GM21423 (cell line): ENCODE measurements around the gene IER3.
A peak's percentile ranks its signal among the peaks of the same experiment; 100 is the strongest.
"Not testable (repeated sequence)": the region's sequence is repeated elsewhere in the genome, so short reads cannot be mapped to it uniquely, and the experiment has no call there.

Experiments used
- ATAC-seq: cut with Tn5 transposase; IDR thresholded peaks from one replicate; pipeline ENCODE4 v1.9.1; 2021; ENCODE audit warnings: mild to moderate bottlenecking, moderate library complexity; ENCODE audit not compliant: unreplicated experiment

IER3 gene

DNA sequence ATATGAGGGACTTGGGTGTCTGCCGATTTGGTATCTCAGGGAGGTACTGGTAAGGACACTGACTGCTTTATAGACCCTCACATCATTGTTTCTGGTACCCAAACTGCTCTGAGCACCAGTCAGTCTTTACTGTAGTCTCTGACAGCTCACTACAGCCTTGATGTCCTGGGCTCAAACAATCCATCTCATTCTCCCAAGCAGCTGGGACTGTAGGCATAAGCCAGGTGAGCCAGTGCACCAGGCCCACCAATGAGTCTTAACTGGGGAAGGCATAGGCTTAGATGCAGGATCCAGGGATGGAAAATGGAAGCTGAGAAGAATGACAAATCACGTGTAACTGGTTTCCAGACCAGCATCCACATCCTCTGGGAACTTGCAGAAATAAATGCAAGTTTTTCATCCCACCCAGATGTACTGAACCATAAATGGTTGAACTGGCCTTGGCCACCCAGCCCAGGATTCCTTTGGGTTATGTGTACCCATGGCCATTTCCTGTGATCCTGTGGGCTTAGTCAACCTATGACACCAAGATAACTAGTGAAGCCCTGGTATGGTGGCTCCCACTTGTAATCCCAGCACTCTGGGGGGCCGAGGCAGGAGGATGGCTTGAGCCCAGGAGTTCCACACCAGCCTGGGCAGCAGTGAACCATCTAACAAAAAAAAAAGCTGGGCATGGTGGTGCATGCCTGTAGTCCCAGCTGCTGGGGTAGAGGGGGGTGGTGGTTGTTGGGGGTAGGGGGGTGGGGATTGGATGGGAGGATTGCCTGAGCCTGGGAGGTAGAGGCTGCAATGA, 18.4 kb downstream of the IER3 start:
- no peak for ATAC-seq

DNA sequence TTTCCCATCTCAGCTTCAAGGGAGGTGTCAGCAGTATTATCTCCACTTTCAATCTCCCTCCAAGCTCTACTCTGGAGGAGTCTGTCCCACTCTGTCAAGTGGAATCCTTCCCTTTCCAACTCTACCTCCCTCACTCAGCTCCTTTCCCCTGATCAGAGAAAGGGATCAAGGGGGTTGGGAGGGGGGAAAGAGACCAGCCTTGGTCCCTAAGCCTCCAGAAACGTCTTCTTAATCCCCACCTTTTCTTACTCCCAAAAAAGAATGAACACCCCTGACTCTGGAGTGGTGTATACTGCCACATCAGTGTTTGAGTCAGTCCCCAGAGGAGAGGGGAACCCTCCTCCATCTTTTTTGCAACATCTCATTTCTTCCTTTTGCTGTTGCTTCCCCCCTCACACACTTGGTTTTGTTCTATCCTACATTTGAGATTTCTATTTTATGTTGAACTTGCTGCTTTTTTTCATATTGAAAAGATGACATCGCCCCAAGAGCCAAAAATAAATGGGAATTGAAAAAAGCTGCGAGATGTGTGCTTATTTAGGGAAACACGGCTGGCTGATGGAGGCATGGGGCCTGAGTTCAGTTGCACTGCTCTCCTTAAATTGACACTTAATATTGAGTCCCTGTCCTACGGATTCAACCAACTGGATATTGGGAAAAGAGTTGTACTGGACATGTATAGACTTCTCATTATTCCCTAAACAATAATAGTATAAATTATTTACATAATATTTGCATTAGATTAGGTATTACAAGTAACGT, 19.3 kb downstream of the IER3 start:
- no peak for ATAC-seq

DNA sequence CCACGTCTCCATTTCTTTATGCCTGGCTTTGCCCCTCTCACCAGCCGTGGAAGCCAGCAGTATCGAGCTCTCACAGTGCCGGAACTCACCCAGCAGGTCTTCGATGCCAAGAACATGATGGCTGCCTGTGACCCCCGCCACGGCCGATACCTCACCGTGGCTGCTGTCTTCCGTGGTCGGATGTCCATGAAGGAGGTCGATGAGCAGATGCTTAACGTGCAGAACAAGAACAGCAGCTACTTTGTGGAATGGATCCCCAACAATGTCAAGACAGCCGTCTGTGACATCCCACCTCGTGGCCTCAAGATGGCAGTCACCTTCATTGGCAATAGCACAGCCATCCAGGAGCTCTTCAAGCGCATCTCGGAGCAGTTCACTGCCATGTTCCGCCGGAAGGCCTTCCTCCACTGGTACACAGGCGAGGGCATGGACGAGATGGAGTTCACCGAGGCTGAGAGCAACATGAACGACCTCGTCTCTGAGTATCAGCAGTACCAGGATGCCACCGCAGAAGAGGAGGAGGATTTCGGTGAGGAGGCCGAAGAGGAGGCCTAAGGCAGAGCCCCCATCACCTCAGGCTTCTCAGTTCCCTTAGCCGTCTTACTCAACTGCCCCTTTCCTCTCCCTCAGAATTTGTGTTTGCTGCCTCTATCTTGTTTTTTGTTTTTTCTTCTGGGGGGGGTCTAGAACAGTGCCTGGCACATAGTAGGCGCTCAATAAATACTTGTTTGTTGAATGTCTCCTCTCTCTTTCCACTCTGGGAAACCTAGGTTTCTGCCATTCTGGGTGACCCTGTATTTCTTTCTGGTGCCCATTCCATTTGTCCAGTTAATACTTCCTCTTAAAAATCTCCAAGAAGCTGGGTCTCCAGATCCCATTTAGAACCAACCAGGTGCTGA, 20.3 kb downstream of the IER3 start:
- ATAC-seq, result not testable (repeated sequence)

DNA sequence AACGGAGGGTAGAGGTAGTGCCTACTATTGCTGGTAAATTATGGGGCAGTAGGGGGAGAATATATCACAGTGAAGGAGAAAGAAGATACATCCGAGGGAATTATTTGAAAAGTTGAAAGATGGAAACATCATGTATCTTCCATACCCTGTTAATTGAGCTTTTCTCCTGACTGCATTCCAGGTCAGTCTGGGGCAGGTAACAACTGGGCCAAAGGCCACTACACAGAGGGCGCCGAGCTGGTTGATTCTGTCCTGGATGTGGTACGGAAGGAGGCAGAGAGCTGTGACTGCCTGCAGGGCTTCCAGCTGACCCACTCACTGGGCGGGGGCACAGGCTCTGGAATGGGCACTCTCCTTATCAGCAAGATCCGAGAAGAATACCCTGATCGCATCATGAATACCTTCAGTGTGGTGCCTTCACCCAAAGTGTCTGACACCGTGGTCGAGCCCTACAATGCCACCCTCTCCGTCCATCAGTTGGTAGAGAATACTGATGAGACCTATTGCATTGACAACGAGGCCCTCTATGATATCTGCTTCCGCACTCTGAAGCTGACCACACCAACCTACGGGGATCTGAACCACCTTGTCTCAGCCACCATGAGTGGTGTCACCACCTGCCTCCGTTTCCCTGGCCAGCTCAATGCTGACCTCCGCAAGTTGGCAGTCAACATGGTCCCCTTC, 21.0 kb downstream of the IER3 start:
- ATAC-seq, result not testable (repeated sequence)

DNA sequence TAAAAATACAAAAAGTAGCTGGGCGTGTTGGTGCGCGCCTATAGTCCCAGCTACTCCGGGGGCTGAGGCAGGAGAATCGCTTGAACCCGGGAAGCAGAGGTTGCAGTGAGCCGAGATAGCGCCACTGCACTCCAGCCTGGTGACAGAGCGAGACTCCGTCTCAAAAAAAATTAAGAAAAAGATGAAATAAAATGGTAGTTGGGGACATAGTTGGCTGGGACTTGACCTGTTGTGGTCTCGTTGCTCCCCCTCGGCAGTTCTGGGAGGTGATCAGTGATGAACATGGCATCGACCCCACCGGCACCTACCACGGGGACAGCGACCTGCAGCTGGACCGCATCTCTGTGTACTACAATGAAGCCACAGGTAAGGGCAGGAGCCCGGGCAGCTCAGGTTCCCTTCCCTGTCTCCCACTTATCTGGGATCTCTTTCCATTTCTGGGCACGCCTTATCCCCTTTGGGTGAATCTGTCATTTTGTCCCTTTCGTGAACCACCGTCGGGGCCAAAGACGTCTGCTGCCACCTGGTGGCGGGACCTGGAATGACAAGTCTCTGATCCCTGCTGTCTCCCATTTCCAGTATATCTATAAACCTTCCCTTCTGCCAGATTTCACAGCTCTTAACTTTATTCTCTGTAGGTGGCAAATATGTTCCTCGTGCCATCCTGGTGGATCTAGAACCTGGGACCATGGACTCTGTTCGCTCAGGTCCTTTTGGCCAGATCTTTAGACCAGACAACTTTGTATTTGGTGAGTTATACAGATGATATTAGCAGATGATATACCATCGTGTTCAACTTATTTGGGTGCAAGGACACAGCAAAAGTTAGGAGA, 21.9 kb downstream of the IER3 start:
- no peak for ATAC-seq

DNA sequence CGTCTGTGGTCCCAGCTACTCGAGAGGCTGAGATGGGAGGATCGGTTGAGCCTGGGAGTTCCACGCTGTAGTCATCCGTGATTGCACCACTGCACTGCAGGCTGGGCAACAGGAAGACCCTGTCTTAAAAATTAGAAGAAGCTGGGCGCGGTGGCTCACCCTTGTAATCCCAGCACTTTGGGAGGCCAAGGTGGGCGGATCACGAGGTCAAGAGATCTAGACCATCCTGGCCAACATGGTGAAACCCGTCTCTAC, 22.4 kb downstream of the IER3 start:
- ATAC-seq, result not testable (repeated sequence)

DNA sequence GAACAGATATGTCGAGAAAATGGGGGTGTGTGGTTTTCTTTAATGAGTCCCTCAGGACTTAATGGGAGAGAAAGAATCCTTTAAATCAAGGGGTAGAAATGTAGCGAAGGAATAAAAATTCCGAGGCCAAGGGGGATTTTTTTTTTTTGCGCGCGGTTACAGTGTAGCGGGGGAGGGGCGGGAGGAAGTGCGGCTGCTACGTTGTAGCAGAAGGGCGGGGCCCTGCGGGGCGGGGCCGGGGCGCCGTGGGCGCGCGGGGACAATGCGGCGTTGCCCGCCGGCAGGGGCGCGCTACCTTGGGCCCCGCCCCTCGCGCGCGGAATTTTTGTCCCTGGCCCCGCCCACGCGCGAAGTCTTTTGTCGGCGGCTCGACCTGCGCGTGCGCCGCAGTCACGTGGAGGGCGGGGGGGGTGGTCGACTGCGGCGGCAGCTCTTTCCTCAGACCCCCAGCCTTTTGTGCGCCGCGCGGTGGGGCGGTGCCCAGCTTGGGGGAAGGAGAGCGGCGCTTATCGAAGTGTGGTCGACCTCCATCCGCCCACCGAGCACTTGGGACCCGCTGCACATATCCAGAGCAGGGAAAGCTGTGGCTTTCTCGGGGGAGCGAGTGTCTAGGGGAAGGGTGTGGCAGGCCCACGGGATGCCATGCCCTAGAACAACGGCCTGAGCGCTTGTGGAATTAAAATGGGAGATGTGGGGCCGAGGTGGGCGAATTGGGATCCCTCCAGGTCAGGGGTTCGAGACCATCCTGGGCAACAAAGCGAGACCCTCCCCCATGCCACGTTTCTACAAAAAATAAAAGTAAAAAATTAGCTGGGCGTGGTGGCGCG, 22.9 kb downstream of the IER3 start:
- peak; percentile 25 for ATAC-seq

DNA sequence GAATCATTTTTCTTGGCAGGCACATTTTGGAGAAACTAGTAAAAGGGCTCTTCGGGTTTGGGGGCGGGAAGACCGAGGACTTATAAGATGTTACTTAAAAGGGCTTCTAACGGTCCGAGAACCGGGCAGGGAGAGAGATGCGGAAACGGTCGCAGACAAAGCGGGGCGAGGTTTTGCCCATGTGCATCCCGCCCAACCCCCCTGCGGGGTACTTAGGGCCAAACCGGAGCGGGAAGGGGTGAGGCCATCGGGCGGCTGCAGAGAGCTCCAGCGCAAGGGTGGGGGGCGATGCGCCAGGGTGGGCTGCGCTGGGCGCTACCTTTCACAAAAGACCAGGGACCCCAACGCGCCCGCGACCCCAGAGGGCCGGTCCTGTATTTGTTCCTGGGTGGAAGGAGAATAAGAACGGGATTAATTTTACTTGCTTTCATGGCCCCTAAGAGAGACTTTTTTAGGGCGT, 23.6 kb downstream of the IER3 start:
- no peak for ATAC-seq

DNA sequence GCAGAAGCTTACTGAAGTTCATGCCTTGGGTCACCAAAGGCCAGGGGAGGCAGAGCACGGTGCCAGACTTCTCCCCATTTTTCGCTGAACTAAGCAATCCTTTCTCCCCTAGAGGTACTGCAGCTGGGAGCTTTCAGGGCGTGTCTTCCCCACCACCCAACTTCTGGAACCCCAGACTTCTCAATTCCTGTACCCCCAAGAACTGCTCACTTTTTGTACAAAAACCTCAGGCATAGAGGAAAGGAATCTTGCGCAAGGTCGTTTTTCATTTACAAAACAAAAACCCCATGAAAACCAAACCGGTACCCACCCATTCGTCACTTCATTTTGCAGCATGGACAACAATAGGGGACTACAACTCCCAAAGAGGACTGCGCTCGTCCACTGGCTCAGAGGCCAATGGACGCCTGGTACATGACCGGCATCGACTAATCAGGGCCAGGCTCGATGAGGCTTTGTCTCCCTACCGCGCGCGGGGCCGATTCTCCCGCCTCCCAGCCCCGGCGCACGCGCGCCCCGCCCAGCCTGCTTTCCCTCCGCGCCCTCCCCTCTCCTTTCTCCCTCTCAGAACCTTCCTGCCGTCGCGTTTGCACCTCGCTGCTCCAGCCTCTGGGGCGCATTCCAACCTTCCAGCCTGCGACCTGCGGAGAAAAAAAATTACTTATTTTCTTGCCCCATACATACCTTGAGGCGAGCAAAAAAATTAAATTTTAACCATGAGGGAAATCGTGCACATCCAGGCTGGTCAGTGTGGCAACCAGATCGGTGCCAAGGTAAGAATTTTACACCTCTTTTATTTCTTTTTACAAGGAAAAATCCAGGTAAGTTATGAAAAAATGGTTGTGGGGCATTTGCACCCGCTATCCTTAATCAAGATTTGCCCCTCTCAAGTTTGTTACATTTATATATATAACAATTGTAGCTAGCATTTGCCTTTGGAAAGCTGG, 24.3 kb downstream of the IER3 start, which contains the start of gene TUBB:
TSS of gene TUBB (plus strand) at position 562 of the 947 bp plus-strand sequence. CDS start at position 717, 155 bp downstream.
- peak; percentile 45 for ATAC-seq

DNA sequence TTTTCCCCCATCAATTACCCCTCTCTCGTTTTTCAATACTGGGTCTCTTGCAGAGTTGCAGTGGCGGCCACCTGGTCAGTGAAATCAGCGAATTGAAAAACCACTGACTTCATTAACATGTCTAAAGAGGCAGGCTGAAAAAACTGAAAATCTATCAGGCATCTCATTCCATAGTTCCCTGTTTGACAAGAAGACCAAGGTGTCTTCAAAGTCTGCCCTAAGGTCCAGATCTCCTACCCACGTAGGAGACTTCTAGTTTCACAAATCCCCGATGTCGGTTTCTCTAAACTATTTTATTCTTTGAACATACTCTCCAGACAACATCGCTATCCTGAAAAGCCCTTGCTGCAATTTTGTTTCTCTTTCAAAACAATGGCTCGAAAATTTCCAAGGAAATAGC, 25.0 kb downstream of the IER3 start:
- ATAC-seq, result no peak

DNA sequence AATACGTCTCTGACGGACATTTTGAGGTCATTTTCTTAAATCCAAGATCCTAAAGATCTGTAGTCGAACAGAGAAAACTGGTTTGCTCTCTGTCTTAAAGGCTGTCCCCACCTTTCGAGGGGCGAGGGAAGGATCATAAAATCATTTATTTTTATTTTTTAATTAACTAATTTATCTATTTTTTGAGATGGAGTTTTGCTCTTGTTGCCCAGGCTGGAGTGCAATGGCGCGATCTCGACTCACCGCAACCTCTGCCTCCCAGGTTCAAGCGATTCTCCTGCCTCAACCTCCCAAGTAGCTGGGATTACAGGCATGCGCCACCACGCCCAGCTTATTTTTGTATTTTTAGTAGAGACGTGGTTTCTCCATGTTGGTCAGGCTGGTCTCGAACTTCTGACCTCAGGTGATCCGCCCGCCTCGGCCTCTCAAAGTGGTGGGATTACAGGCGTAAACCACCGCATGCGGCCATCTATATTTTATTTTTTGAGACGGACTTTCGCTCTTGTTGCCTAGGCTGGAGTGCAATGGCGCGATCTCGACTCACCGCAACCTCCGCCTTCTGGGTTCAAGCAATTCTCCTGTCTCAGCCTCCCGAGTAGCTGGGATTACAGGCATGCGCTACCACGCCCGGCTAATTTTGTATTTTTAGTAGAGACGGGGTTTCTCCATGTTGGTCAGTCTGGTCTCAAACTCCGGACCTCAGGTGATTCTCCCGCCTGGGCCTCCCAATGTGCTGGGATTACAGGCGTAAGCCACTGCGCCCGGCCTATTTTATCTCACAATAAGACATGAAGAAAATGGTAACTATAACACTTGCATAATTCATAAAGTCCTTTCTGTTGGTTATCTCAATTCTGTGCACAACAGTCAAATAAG, 26.3 kb downstream of the IER3 start:
- ATAC-seq, result not testable (repeated sequence)

DNA sequence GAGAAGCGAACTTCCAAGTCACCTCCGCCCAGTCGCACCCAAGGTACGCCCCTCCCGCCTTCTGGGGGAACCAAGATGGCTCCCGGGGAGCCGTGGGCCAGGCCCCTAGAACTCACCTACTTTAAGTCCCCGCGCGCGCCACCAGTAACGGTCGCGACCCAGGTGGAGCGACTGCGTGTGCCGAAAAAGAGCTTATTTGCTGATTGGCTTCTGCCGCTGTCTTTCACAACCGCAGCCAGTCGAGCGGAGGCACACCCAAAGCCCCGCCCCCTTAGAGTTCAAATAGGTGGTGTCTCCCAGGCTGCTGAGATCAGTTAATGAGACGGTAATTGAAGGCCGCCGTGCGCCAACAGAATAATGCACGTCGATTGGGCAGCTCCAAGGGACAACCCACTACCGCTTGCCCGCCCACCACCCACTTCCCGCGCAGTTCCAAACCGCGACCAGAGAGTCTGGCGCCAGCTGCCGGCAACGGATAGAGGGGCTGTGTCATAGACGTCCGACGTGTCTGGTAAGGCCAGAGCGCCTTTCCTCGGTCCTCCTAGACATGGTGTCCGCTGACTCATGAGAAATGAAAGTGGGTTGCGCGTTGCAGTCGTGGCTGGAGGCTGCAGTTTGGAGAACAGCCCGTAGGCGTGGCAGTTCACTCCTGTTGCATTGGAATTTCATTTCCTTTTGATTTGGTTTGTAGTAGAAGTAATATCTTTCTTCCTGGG, 27.1 kb downstream of the IER3 start, which contains the start of gene MDC1:
TSS of gene MDC1 (minus strand) at position 153 of the 716 bp plus-strand sequence. CDS start 2,106 bp downstream, outside the sequence.
- peak; percentile 67 for ATAC-seq

DNA sequence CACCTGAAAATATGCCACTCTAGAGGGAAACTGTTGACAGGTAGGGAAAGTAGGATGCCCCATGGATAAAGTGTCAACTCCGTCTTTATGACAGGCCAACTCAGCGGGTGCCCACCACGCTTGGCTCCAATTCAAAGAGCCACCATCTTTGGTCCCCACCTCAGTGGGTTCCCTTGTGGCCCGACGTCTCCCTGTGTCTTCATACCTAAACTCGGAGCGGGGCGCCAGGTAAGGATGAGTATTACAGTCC, 27.5 kb downstream of the IER3 start:
- no peak for ATAC-seq

DNA sequence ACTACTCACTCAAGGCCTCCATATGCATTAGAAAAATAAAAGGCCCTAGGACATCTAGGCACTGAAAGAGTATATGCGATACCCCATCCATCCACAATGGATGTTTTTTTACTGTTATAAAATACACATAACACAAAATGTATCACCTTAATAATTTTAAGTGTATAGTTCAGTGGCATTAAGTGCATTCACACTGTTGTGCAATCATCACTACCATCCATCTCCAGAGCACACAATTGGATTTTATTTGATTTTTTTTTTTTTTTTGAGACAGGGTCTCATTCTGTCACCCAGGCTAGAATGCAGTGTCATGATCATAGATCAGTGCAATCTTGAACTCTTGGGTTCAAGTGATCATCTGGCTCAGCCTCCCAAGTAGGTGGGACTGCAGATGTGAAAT, 30.1 kb downstream of the IER3 start:
- ATAC-seq, result no peak

DNA sequence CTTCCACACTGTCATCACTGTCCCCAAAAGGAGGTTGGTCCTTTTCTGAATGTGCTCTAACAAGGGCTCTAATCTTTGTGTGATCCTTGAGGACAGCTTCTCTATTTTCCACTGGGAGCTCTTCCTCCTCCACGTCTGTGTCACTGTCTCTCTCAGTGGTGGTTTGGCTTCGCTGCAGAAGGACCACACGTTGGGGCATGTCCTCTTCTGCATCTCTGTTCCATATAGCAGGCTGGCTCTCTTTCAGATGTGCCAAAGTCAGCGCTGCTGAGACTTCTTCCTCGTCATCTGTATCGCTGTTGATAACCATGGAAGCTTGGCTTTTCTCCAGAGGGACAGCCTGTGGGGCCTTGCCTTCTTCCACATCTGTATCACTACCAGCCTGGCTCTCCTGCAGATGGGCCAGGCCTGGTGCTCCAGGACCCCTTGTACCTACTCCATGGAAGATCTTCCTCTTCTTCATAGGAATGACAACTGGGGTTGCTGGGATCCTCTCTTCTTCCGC, 31.9 kb downstream of the IER3 start:
- no peak for ATAC-seq

DNA sequence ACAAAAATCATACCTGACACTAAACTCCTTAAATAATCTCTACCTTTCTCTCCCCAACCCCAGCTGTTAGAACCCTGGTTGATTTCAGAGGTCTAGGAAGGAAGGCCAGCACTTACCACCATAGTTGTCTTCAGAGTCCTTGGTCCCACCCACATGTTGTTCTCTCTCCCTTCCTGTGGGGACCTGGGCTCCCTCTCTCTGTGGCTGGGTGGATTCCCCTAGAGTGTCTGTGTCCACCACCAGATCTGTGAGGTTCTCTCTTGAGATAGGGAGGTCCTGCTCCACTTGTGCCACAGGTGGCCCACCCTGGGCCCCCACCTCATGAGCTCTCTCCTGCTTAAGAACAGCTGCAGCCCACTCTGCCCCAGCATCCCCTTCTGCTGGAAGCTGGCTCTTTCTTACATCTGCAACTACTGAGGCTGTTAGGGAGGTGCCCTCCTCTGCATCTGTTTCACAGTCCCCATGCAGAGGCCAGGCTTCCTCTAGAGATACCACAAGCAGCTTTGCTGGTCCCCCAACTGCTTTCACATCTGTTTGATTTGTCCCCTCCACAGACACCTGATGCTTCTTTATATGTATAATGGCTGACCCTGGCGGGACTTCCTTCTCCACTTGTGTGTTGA, 32.5 kb downstream of the IER3 start:
- no peak for ATAC-seq
